GM12878 (cell line): ENCODE data around the gene ZNF222. TPM values are rescaled to one million over a fixed set of nuclear protein-coding genes. Genes with fewer than 3 reads are reported as not detected.

ENCODE experiments used
- ATAC-seq: fragments of 200-7000 bp; cut with Tn5 transposase; 3 replicates; pipeline ENCODE4 v1.9.1; 2020; ENCODE audit warnings: mild to moderate bottlenecking, moderate library complexity
- BruUV-seq: library from RNA; stranded (reverse); fragments of 400-500 nt; replicated peaks from 2 replicates; lab custom pipeline; 2021; lab: Mats Ljungman, UMichigan
- CTCF ChIA-PET: fragments of 300-600 bp; sonication (Branson Sonifier 250); formaldehyde crosslinking; extraction: SDS; loops from one replicate; lab custom pipeline; 2021; ENCODE audit warnings: inconsistent platforms; lab: Yijun Ruan, JAX
- POLR2A ChIA-PET: fragments of 350-600 bp; formaldehyde crosslinking; extraction: SDS; loops from one replicate; lab custom pipeline; 2021; ENCODE audit warnings: inconsistent platforms; lab: Charles Lee
- RAD21 ChIA-PET: fragments of 300-600 bp; sonication (Branson Sonifier 250); formaldehyde crosslinking; loops from one replicate; lab custom pipeline; 2023; ENCODE audit warnings: antibody characterized with exemption; ENCODE audit not compliant: unreplicated experiment; lab: Charles Lee
- SMC1A ChIA-PET: fragments of 300-600 bp; sonication (Branson Sonifier 250); formaldehyde crosslinking; loops from one replicate; lab custom pipeline; 2023; ENCODE audit not compliant: unreplicated experiment, uncharacterized antibody; lab: Charles Lee
- DNase-seq: peaks from one replicate; pipeline ENCODE4 v3.0.0-alpha.2; 2011; ENCODE audit warnings: low read depth, low spot score
- FAIRE-seq: peaks from 3 replicates; lab custom pipeline; 2011; peaks lifted over from hg19 to GRCh38; lab: Jason Lieb, UNC
- H2AFZ ChIP-seq: 2 replicates; pipeline ENCODE4 v1.6.0; 2011; ENCODE audit warnings: low read depth, low read length, control low read depth; ENCODE audit not compliant: control insufficient read depth
- H3K27ac ChIP-seq: 2 replicates; pipeline ENCODE4 v1.5.1; 2011; ENCODE audit warnings: control low read depth; ENCODE audit not compliant: control insufficient read depth, insufficient read depth
- H3K27me3 ChIP-seq, 2 experiments: replicated peaks in 1 of 2; 2 replicates each; pipeline versions ENCODE4 v1.6.0 to v1.6.1; 2011; ENCODE audit warnings: low read length in 1 of 2; ENCODE audit not compliant: control insufficient read depth in 2 of 2, insufficient read depth in 2 of 2
- H3K36me3 ChIP-seq, 2 experiments: 2 replicates each; pipeline ENCODE4 v1.5.1; 2011; ENCODE audit warnings: low read length in 1 of 2; ENCODE audit not compliant: control insufficient read depth in 2 of 2, insufficient read depth in 2 of 2
- H3K4me1 ChIP-seq: 2 replicates; pipeline ENCODE4 v1.6.1; 2011; ENCODE audit warnings: mild to moderate bottlenecking, low read length, moderate library complexity, mixed read lengths; ENCODE audit not compliant: control insufficient read depth, insufficient read depth
- H3K4me2 ChIP-seq: 2 replicates; pipeline ENCODE4 v1.6.0; 2011; ENCODE audit warnings: control low read depth; ENCODE audit not compliant: control insufficient read depth, insufficient read depth
- H3K4me3 ChIP-seq: fragments of 200-600 bp; sonication (generic); 2 replicates; pipeline ENCODE4 v1.5.1; 2016
- H3K79me2 ChIP-seq: 2 replicates; pipeline ENCODE4 v1.6.0; 2011; ENCODE audit warnings: low read length; ENCODE audit not compliant: control insufficient read depth, insufficient read depth
- H3K9ac ChIP-seq: 2 replicates; pipeline ENCODE4 v1.8.0; 2011; ENCODE audit warnings: low read length, control low read depth, mixed read lengths; ENCODE audit not compliant: control insufficient read depth, insufficient read depth
- H3K9me3 ChIP-seq: replicated peaks from 3 replicates; pipeline ENCODE4 v1.5.1; 2011; ENCODE audit warnings: mild to moderate bottlenecking, low read length; ENCODE audit not compliant: control insufficient read depth, insufficient read depth
- H4K20me1 ChIP-seq: 2 replicates; pipeline ENCODE4 v1.6.0; 2011; ENCODE audit not compliant: control insufficient read depth, insufficient read depth
- CHD1 ChIP-seq: IDR thresholded peaks from 2 replicates; pipeline ENCODE4 v1.6.1; 2012; ENCODE audit warnings: low read depth, low read length, improper control_type of control experiment
- ESRRA ChIP-seq: IDR thresholded peaks from 2 replicates; pipeline ENCODE4 v1.6.1; 2012; ENCODE audit warnings: mild to moderate bottlenecking, low read length, improper control_type of control experiment
- FOXM1 ChIP-seq: IDR thresholded peaks from 2 replicates; pipeline ENCODE4 v1.6.1; 2012; ENCODE audit warnings: low read depth, mild to moderate bottlenecking, inconsistent platforms, low read length, moderate library complexity
- LARP7 ChIP-seq: fragments of 450-650 bp; IDR thresholded peaks from 2 replicates; pipeline ENCODE4 v1.6.1; 2017; ENCODE audit warnings: mild to moderate bottlenecking
- MXI1 ChIP-seq: fragments of 150-350 bp; IDR thresholded peaks from 2 replicates; pipeline ENCODE4 v1.6.1; 2011; ENCODE audit warnings: low read depth, mild to moderate bottlenecking, inconsistent platforms, low read length, improper control_type of control experiment
- NR2C1 ChIP-seq: fragments of 450-650 bp; IDR thresholded peaks from 2 replicates; pipeline ENCODE4 v1.6.1; 2017; ENCODE audit warnings: antibody characterized with exemption, mild to moderate bottlenecking, moderate library complexity
- RAD51 ChIP-seq: fragments of 450-650 bp; IDR thresholded peaks from 2 replicates; pipeline ENCODE4 v1.6.1; 2016; ENCODE audit warnings: moderate library complexity, mild to moderate bottlenecking, inconsistent platforms
- SMAD5 ChIP-seq: IDR thresholded peaks from 2 replicates; pipeline ENCODE4 v1.6.1; 2016; ENCODE audit warnings: antibody characterized with exemption, low read depth
- SUZ12 ChIP-seq: fragments of 200-600 bp; sonication (generic); IDR thresholded peaks from one replicate; pipeline ENCODE4 v1.6.1; 2018; ENCODE audit warnings: antibody characterized with exemption, mild to moderate bottlenecking; ENCODE audit not compliant: unreplicated experiment
- ZBTB40 ChIP-seq: fragments of 450-650 bp; IDR thresholded peaks from 2 replicates; pipeline ENCODE4 v1.6.1; 2016; ENCODE audit warnings: mild to moderate bottlenecking, moderate library complexity, borderline replicate concordance
- ZNF622 ChIP-seq: fragments of 450-650 bp; IDR thresholded peaks from 2 replicates; pipeline ENCODE4 v1.6.1; 2017; ENCODE audit warnings: mild to moderate bottlenecking, inconsistent platforms
- WGBS: methylation state at CpG from one replicate; pipeline ENCODE4 v1.1.6; 2016; ENCODE audit warnings: low lambda C conversion rate; ENCODE audit not compliant: insufficient replicate concordance, insufficient coverage; ENCODE audit errors: missing lambda C conversion rate; 5-methylcytosine and 5-hydroxymethylcytosine counted together
- in situ Hi-C: fragments of 300-500 bp; cut with MboI; formaldehyde crosslinking; loops from 9 replicates; pipeline ENCODE4 v1.14.3; 2018; ENCODE audit warnings: mixed read lengths
- intact Hi-C: fragments of 100-400 bp; cut with micrococcal nuclease; formaldehyde crosslinking; loops from one replicate; pipeline ENCODE4 v1.14.2; 2022; ENCODE audit not compliant: unreplicated experiment
- polyA plus RNA-seq, 11 experiments: library from polyadenylated mRNA; depleted of rRNA in 4 of 11; unstranded in 6 of 11; stranded (reverse) in 5 of 11; fragments of >200 nt; fragmentation: Nextera tagmentation in 4 of 11; fragmentation: Illumina TruSeq in 1 of 11; extraction: Ambion mirVana in 4 of 11; extraction: Trizol in 1 of 11; gene quantifications; 1 replicate in 1 of 11; 2 replicates in 10 of 11; pipeline versions ENCODE4 v1.2.1 to v1.2.3, GENCODE V29; 2011 to 2016; ENCODE audit warnings: inconsistent platforms in 2 of 11, missing spikeins in 2 of 11, low read depth in 1 of 11
- total RNA-seq, 4 experiments: library from RNA; depleted of rRNA in 3 of 4; stranded (reverse); fragments of >200 nt in 3 of 4; fragmentation: Illumina TruSeq in 1 of 4; extraction: Trizol in 1 of 4; gene quantifications; 2 replicates each; pipeline versions ENCODE4 v1.2.1 to v1.2.3, GENCODE V29; 2013 to 2021
- TF ChIP-seq, protein P1 (sequence below): fragments of 450-650 bp; IDR thresholded peaks from 2 replicates; pipeline ENCODE4 v1.6.1; 2017; ENCODE audit warnings: mild to moderate bottlenecking

Gene ZNF222
- total and polyA plus RNA-seq, 10 of the 15 experiments (the other 5 are each of a cell fraction or from before 2014, with no cell fraction given) = 2.3 to 5.9 (median 4.2) TPM

- intact Hi-C loops (no loop called here), in situ Hi-C loops (no loop called here)
- ChIA-PET RAD21 (no interaction called here), SMC1A (no interaction called here), CTCF (no interaction called here), POLR2A (no interaction called here)
- Histone ChIP-seq H3K4me3 (no peak overlapping the region), H3K9me3 (no peaks in the 10 kb centered on the region; the same call in 2 of the 3 replicates), H3K9ac (no peak overlapping the region), H3K79me2 (no peaks in the 10 kb centered on the region), H3K36me3 (no peaks in the 10 kb centered on the region), H3K27ac (no peak overlapping the region), H3K27me3 (no peaks in the 10 kb centered on the region), H2AFZ (no peak overlapping the region), H4K20me1 (no peaks in the 10 kb centered on the region), H3K4me1 (no peaks in the 10 kb centered on the region), H3K4me2 (no peak overlapping the region)
- DNase-seq (no peak), FAIRE-seq (no peak), ATAC-seq (no peak)
- no TSS peak for BruUV-seq
- TF ChIP-seq FOXM1 (no peak), LARP7 (no peak), ZBTB40 (no peak), RAD51 (no peak), NR2C1 (no peak), SMAD5 (no peak), SUZ12 (no peak), CHD1 (no peak), ZNF622 (no peak), ESRRA (no peak), MXI1 (no peak)
- TF ChIP-seq, protein P1, sequence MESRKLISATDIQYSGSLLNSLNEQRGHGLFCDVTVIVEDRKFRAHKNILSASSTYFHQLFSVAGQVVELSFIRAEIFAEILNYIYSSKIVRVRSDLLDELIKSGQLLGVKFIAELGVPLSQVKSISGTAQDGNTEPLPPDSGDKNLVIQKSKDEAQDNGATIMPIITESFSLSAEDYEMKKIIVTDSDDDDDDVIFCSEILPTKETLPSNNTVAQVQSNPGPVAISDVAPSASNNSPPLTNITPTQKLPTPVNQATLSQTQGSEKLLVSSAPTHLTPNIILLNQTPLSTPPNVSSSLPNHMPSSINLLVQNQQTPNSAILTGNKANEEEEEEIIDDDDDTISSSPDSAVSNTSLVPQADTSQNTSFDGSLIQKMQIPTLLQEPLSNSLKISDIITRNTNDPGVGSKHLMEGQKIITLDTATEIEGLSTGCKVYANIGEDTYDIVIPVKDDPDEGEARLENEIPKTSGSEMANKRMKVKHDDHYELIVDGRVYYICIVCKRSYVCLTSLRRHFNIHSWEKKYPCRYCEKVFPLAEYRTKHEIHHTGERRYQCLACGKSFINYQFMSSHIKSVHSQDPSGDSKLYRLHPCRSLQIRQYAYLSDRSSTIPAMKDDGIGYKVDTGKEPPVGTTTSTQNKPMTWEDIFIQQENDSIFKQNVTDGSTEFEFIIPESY = no peak
- WGBS = 0% methylated on average over 2 of the region's 2 CpGs
These were observed 5.7 kb upstream of the ZNF222 start for GRCh38 chr19:44019498-44019897.
